HEK293 (cell line): Measurements from ENCODE around the gene WDR48.

Experiments
- CTCF ChIA-PET: fragments of 350-600 bp; formaldehyde crosslinking; extraction: SDS; loops from one replicate; lab custom pipeline; 2021; ENCODE audit warnings: antibody characterized with exemption; lab: Yijun Ruan, JAX
- POLR2A ChIA-PET: fragments of 300-600 bp; formaldehyde crosslinking; extraction: SDS; loops from one replicate; lab custom pipeline; 2020; ENCODE audit warnings: antibody characterized with exemption, inconsistent platforms; lab: Yijun Ruan, JAX
- H3K27ac ChIP-seq: fragments of 200-500 bp; sonication (Bioruptor generic); 2 replicates; pipeline ENCODE4 v1.5.1; 2014; ENCODE audit warnings: low read depth, low read length, control low read depth, inconsistent platforms; ENCODE audit errors: extremely low read depth
- H3K36me3 ChIP-seq, 2 experiments: fragments of 200-500 bp in 1 of 2; sonication (Bioruptor generic) in 1 of 2; 1 replicate in 1 of 2; 2 replicates in 1 of 2; pipeline ENCODE4 v1.5.1; 2014 to 2017; ENCODE audit warnings: inconsistent platforms in 2 of 2, low read length in 2 of 2; ENCODE audit not compliant: control insufficient read depth in 2 of 2, insufficient read depth in 1 of 2
- H3K4me1 ChIP-seq: fragments of 200-500 bp; sonication (Bioruptor generic); 2 replicates; pipeline ENCODE4 v1.5.1; 2014; ENCODE audit warnings: mild to moderate bottlenecking, low read length, inconsistent platforms; ENCODE audit not compliant: control insufficient read depth, insufficient read depth
- H3K4me3 ChIP-seq: 2 replicates; pipeline ENCODE4 v1.5.1; 2011; ENCODE audit warnings: low read depth, mild to moderate bottlenecking, control low read depth, low read length, moderate library complexity
- H3K9me3 ChIP-seq: fragments of 200-500 bp; sonication (Bioruptor generic); 2 replicates; pipeline ENCODE4 v1.5.1; 2014; ENCODE audit warnings: low read depth, low read length, inconsistent platforms; ENCODE audit not compliant: control insufficient read depth, insufficient read depth
- CTCF ChIP-seq: fragments of 450-650 bp; formaldehyde crosslinking; IDR thresholded peaks from 2 replicates; pipeline ENCODE4 v1.5.1; 2016; ENCODE audit warnings: missing biosample characterization, missing genetic modification characterization
- EGR2 ChIP-seq: fragments of 450-650 bp; formaldehyde crosslinking; IDR thresholded peaks from 2 replicates; pipeline ENCODE4 v1.5.1; 2016; ENCODE audit warnings: low read depth, missing biosample characterization, missing genetic modification characterization
- KLF8 ChIP-seq: fragments of 450-650 bp; formaldehyde crosslinking; IDR thresholded peaks from 2 replicates; pipeline ENCODE4 v1.5.1; 2016; ENCODE audit warnings: missing biosample characterization, missing genetic modification characterization
- PRDM10 ChIP-seq: fragments of 450-650 bp; formaldehyde crosslinking; IDR thresholded peaks from 2 replicates; pipeline ENCODE4 v1.5.1; 2016; ENCODE audit warnings: missing biosample characterization, missing genetic modification characterization
- SCRT1 ChIP-seq: fragments of 450-650 bp; formaldehyde crosslinking; IDR thresholded peaks from 2 replicates; pipeline ENCODE4 v1.5.1; 2016; ENCODE audit warnings: missing biosample characterization, missing genetic modification characterization, borderline replicate concordance
- SP3 ChIP-seq: fragments of 450-650 bp; formaldehyde crosslinking; IDR thresholded peaks from 2 replicates; pipeline ENCODE4 v1.5.1; 2016; ENCODE audit warnings: missing biosample characterization, missing genetic modification characterization
- YY1 ChIP-seq: fragments of 450-650 bp; formaldehyde crosslinking; IDR thresholded peaks from 2 replicates; pipeline ENCODE4 v1.5.1; 2018; ENCODE audit warnings: missing biosample characterization, missing genetic modification characterization
- ZFP37 ChIP-seq: fragments of 450-650 bp; formaldehyde crosslinking; IDR thresholded peaks from 2 replicates; pipeline ENCODE4 v1.5.1; 2016; ENCODE audit warnings: missing biosample characterization, missing genetic modification characterization
- ZNF140 ChIP-seq: fragments of 450-650 bp; formaldehyde crosslinking; IDR thresholded peaks from 2 replicates; pipeline ENCODE4 v1.5.1; 2016; ENCODE audit warnings: missing biosample characterization, missing genetic modification characterization
- ZNF157 ChIP-seq: fragments of 450-650 bp; formaldehyde crosslinking; IDR thresholded peaks from 2 replicates; pipeline ENCODE4 v1.5.1; 2016; ENCODE audit warnings: missing biosample characterization, missing genetic modification characterization
- ZNF529 ChIP-seq: fragments of 450-650 bp; formaldehyde crosslinking; IDR thresholded peaks from 2 replicates; pipeline ENCODE4 v1.5.1; 2017; ENCODE audit warnings: missing genetic modification characterization, missing biosample characterization; ENCODE audit not compliant: insufficient replicate concordance
- ZNF555 ChIP-seq: fragments of 450-650 bp; formaldehyde crosslinking; conservative IDR thresholded peaks from 2 replicates; pipeline ENCODE4 v1.5.1; 2017; ENCODE audit warnings: missing biosample characterization, mild to moderate bottlenecking, missing genetic modification characterization, inconsistent platforms
- ZNF558 ChIP-seq: fragments of 450-650 bp; formaldehyde crosslinking; IDR thresholded peaks from 2 replicates; pipeline ENCODE4 v1.5.1; 2016; ENCODE audit warnings: missing biosample characterization, missing genetic modification characterization
- ZNF624 ChIP-seq: fragments of 450-650 bp; formaldehyde crosslinking; IDR thresholded peaks from 2 replicates; pipeline ENCODE4 v1.5.1; 2017; ENCODE audit warnings: missing biosample characterization, missing genetic modification characterization
- ZNF654 ChIP-seq: fragments of 450-650 bp; formaldehyde crosslinking; IDR thresholded peaks from 2 replicates; pipeline ENCODE4 v1.5.1; 2016; ENCODE audit warnings: low read depth, missing biosample characterization, missing genetic modification characterization
- ZNF677 ChIP-seq: fragments of 450-650 bp; IDR thresholded peaks from 2 replicates; pipeline ENCODE4 v1.5.0; 2018; ENCODE audit warnings: missing biosample characterization, mild to moderate bottlenecking, missing genetic modification characterization, moderate library complexity
- ZNF791 ChIP-seq: fragments of 450-650 bp; formaldehyde crosslinking; IDR thresholded peaks from 2 replicates; pipeline ENCODE4 v1.5.1; 2016; ENCODE audit warnings: missing biosample characterization, missing genetic modification characterization
- ZNF830 ChIP-seq: fragments of 450-650 bp; IDR thresholded peaks from 2 replicates; pipeline ENCODE4 v1.5.0; 2018; ENCODE audit warnings: missing biosample characterization, missing genetic modification characterization, low read depth, mild to moderate bottlenecking, moderate library complexity
- ZNF837 ChIP-seq: fragments of 450-650 bp; formaldehyde crosslinking; IDR thresholded peaks from 2 replicates; pipeline ENCODE4 v1.5.1; 2016; ENCODE audit warnings: missing biosample characterization, missing genetic modification characterization
- ZSCAN5A ChIP-seq: fragments of 450-650 bp; formaldehyde crosslinking; IDR thresholded peaks from 2 replicates; pipeline ENCODE4 v1.5.1; 2016; ENCODE audit warnings: missing biosample characterization, missing genetic modification characterization

WDR48 gene

GRCh38 chr3:39099242-39099641, 47.4 kb downstream of the WDR48 start:
- Histone ChIP-seq H3K4me3 (no peak overlapping the region), H3K4me1 (no peaks in the 10 kb centered on the region), H3K9me3 (no peaks in the 10 kb centered on the region), H3K27ac (no peak overlapping the region), H3K36me3 (peaks cover 0 to 79% of the 10 kb centered on the region in 2 experiments; a peak in 1 of 3 replicates)
- ChIA-PET CTCF (no interaction called here), POLR2A (no interaction called here)
- no peak for TF ChIP-seq ZNF677 (tag by site-specific recombination)
- no peak for TF ChIP-seq YY1 (tag by site-specific recombination)
- no peak for TF ChIP-seq SP3 (tag by site-specific recombination)

- H3K9me3 ChIP-seq: no peaks in the 10 kb centered on the region
- H3K36me3 ChIP-seq: peaks cover 0 to 72% of the 10 kb centered on the region in 2 experiments; a peak in 1 of 3 replicates
- TF ChIP-seq ZNF837 (tag by site-specific recombination) (no peak), ZSCAN5A (no peak), ZNF791 (no peak), ZFP37 (tag by site-specific recombination) (no peak), EGR2 (tag by site-specific recombination) (no peak), ZNF529 (tag by site-specific recombination) (no peak)
- TF ChIP-seq, all 188 proteins: peak for 0
- Histone ChIP-seq H3K27ac (no peak overlapping the region), H3K4me3 (no peak overlapping the region), H3K4me1 (no peaks in the 10 kb centered on the region)
- ChIA-PET CTCF (interaction anchor here (0.7 kb wide), 1 partner anchor 92 kb away, joined by 3 read pairs; no protein-coding TSS in a partner anchor), POLR2A (no interaction called here)
These were observed 48.1 kb downstream of the WDR48 start for GRCh38 chr3:39099738-39100499.

- ChIA-PET POLR2A (no interaction called here), CTCF (interaction anchor here (0.7 to 2.4 kb wide), 3 partner anchors 23 to 188 kb away, joined by 3 to 11 read pairs (median 3); no protein-coding TSS in a partner anchor)
- H3K4me3 ChIP-seq: no peak overlapping the region
- no peak for TF ChIP-seq ZNF140 (tag by site-specific recombination)
- H3K4me1 ChIP-seq: no peaks in the 10 kb centered on the region
- H3K9me3 ChIP-seq: no peaks in the 10 kb centered on the region
- peaks cover 0 to 67% of the 10 kb centered on the region in 2 experiments; a peak in 1 of 3 replicates for H3K36me3 ChIP-seq
- no peak overlapping the region for H3K27ac ChIP-seq
These were observed 48.7 kb downstream of the WDR48 start for GRCh38 chr3:39100500-39100886.

- CTCF ChIA-PET: interaction anchor here (0.7 to 2.4 kb wide), 4 partner anchors 22 to 191 kb away, joined by 3 to 11 read pairs (median 3); no protein-coding TSS in a partner anchor
- TF ChIP-seq KLF8 (tag by site-specific recombination) (no peak), ZNF654 (tag by site-specific recombination) (peak; percentile 45), CTCF (peak; percentile 31; the same call in 1 of the 2 replicates), PRDM10 (peak; percentile 54), SCRT1 (tag by site-specific recombination) (no peak), ZNF558 (tag by site-specific recombination) (no peak), ZNF624 (no peak), ZNF157 (no peak), ZNF830 (no peak), ZNF555 (tag by site-specific recombination) (no peak)
These were observed 49.3 kb downstream of the WDR48 start for GRCh38 chr3:39101022-39101689.

More at GRCh38 chr3:39101022-39101689, 49.3 kb downstream of the WDR48 start:
- H3K4me3 ChIP-seq: no peak overlapping the region
- no peaks in the 10 kb centered on the region for H3K9me3 ChIP-seq
- POLR2A ChIA-PET: no interaction called here
- H3K27ac ChIP-seq: no peak overlapping the region
- H3K4me1 ChIP-seq: no peaks in the 10 kb centered on the region
- H3K36me3 ChIP-seq: peaks cover 0 to 60% of the 10 kb centered on the region in 2 experiments; a peak in 1 of 3 replicates
